Measurements from ENCODE around the gene ZNF524. TPM values are rescaled to one million over a fixed set of nuclear protein-coding genes. Genes with fewer than 3 reads are reported as not detected.
A peak's percentile ranks its signal among the peaks of the same experiment; 100 is the strongest.

ZNF524 gene
- total RNA-seq, 1 donor from 2014 or later: 13.0 TPM

GRCh38 chr19:55602104-55603001, 2.3 kb downstream of the ZNF524 start:
- no peak for DNase-seq (ENCODE audit: low spot score)

GRCh38 chr19:55603115-55603514, 3.0 kb downstream of the ZNF524 start:
- DNase-seq (ENCODE audit: low spot score): no peak

GRCh38 chr19:55603581-55604292, 3.6 kb downstream of the ZNF524 start:
- no peak for DNase-seq (ENCODE audit: low spot score)

- peak; percentile 98 for DNase-seq (ENCODE audit: low spot score)
These were observed 5.1 kb downstream of the ZNF524 start for GRCh38 chr19:55605207-55605636.

- DNase-seq (ENCODE audit: low spot score): peak; percentile 85
These were observed 5.8 kb downstream of the ZNF524 start, which contains the start of gene ZNF865 for GRCh38 chr19:55605637-55606470. ZNF865 (plus strand) TSS chr19:55605647; CDS start chr19:55613619, 7,972 bp downstream.

- DNase-seq (ENCODE audit: low spot score): no peak
These were observed 6.3 kb downstream of the ZNF524 start for GRCh38 chr19:55606471-55606787.

GRCh38 chr19:55606817-55607216, 6.7 kb downstream of the ZNF524 start:
- DNase-seq (ENCODE audit: low spot score): no peak

GRCh38 chr19:55609326-55609725, 9.2 kb downstream of the ZNF524 start:
- DNase-seq (ENCODE audit: low spot score): no peak

- no peak for DNase-seq (ENCODE audit: low spot score)
These were observed 11.4 kb downstream of the ZNF524 start for GRCh38 chr19:55611300-55611982.

- DNase-seq (ENCODE audit: low spot score): no peak
These were observed 12.0 kb downstream of the ZNF524 start for GRCh38 chr19:55611983-55612645.

GRCh38 chr19:55613396-55613795, 13.3 kb downstream of the ZNF524 start:
- no peak for DNase-seq (ENCODE audit: low spot score)

- DNase-seq (ENCODE audit: low spot score): no peak
These were observed 14.0 kb downstream of the ZNF524 start for GRCh38 chr19:55613930-55614710.

GRCh38 chr19:55614711-55615542, 14.8 kb downstream of the ZNF524 start:
- no peak for DNase-seq (ENCODE audit: low spot score)

- DNase-seq (ENCODE audit: low spot score): no peak
These were observed 15.7 kb downstream of the ZNF524 start for GRCh38 chr19:55615543-55616394.

- DNase-seq (ENCODE audit: low spot score): no peak
These were observed 16.3 kb downstream of the ZNF524 start for GRCh38 chr19:55616395-55616875.

GRCh38 chr19:55617426-55617825, 17.3 kb downstream of the ZNF524 start:
- no peak for DNase-seq (ENCODE audit: low spot score)

- DNase-seq (ENCODE audit: low spot score): no peak
These were observed 18.3 kb downstream of the ZNF524 start for GRCh38 chr19:55618426-55618825.

GRCh38 chr19:55619286-55619685, 19.2 kb downstream of the ZNF524 start:
- DNase-seq (ENCODE audit: low spot score): no peak

Measured in ureter (tissue), 1 donor.